Natural killer cell (primary cell): ENCODE results near the gene SYNDIG1. TPM values are rescaled to one million over a fixed set of nuclear protein-coding genes. Genes with fewer than 3 reads are reported as not detected.

Experiments
- ATAC-seq, 3 donors: fragments of 150-1000 bp in 2 of 3; fragments of 200-7000 bp in 1 of 3; cut with Tn5 transposase; 1 replicate in 1 of 3; 2 replicates in 2 of 3; pipeline ENCODE4 v1.10.0; 2021; ENCODE audit warnings: mild to moderate bottlenecking in 2 of 3, moderate library complexity in 2 of 3
- DNase-seq, 2 donors: peaks; one replicate each; pipeline versions ENCODE4 v3.0.0 to v3.0.0-alpha.2; 2013 to 2021; ENCODE audit warnings: mixed read lengths in 1 of 2
- H3K27ac ChIP-seq: one replicate; pipeline ENCODE4 v1.5.1; 2013; ENCODE audit warnings: mild to moderate bottlenecking, low read length
- H3K27me3 ChIP-seq: one replicate; pipeline ENCODE4 v1.6.1; 2013; ENCODE audit warnings: low read length; ENCODE audit not compliant: control insufficient read depth, insufficient read depth
- H3K36me3 ChIP-seq: one replicate; pipeline ENCODE4 v1.6.1; 2013; ENCODE audit warnings: low read length; ENCODE audit not compliant: control insufficient read depth, insufficient read depth
- H3K4me1 ChIP-seq: one replicate; pipeline ENCODE4 v1.6.1; 2013; ENCODE audit warnings: low read length; ENCODE audit not compliant: control insufficient read depth, insufficient read depth
- H3K4me3 ChIP-seq: one replicate; pipeline ENCODE4 v1.5.1; 2013; ENCODE audit warnings: low read length
- H3K9me3 ChIP-seq: one replicate; pipeline ENCODE4 v1.6.1; 2013; ENCODE audit warnings: low read length; ENCODE audit not compliant: control insufficient read depth, insufficient read depth
- H3K27ac Mint-ChIP-seq, 2 donors: one replicate each; pipeline ENCODE4 v1.8.0; 2022; ENCODE audit warnings: mild to moderate bottlenecking in 2 of 2, mixed read lengths in 2 of 2, moderate library complexity in 1 of 2
- H3K27me3 Mint-ChIP-seq, 2 donors: one replicate each; pipeline ENCODE4 v1.8.0; 2022; ENCODE audit warnings: low read depth in 2 of 2, mixed read lengths in 2 of 2
- H3K36me3 Mint-ChIP-seq: one replicate; pipeline ENCODE4 v1.8.0; 2022; ENCODE audit warnings: mixed read lengths
- H3K4me1 Mint-ChIP-seq, 2 donors: one replicate each; pipeline ENCODE4 v1.8.0; 2022; ENCODE audit warnings: mixed read lengths in 2 of 2
- H3K4me3 Mint-ChIP-seq: one replicate; pipeline ENCODE4 v1.8.0; 2022; ENCODE audit warnings: mild to moderate bottlenecking, moderate library complexity, mixed read lengths
- H3K9me3 Mint-ChIP-seq, 2 donors: one replicate each; pipeline ENCODE4 v1.8.0; 2022; ENCODE audit warnings: mixed read lengths in 2 of 2
- CTCF ChIP-seq: fragments of 200-600 bp; IDR thresholded peaks from one replicate; pipeline ENCODE4 v1.8.0; 2022; ENCODE audit warnings: antibody characterized with exemption
- WGBS: methylation state at CpG from one replicate; pipeline ENCODE4 v1.1.7; 2013; ENCODE audit warnings: missing lambda C conversion rate; ENCODE audit not compliant: insufficient coverage; 5-methylcytosine and 5-hydroxymethylcytosine counted together
- intact Hi-C: fragments of 100-400 bp; cut with micrococcal nuclease; formaldehyde crosslinking; loops from one replicate; pipeline ENCODE4 v1.14.2; 2022
- total RNA-seq, 4 donors: library from RNA; stranded (reverse); fragments of 120-200 nt in 1 of 4; gene quantifications; one replicate each; pipeline versions ENCODE4 v1.2.3 to v1.2.4, GENCODE V29; 2013 to 2022

The SYNDIG1 gene
- total RNA-seq, 3 donors from 2014 or later (not counting 1 experiment from before 2014, with no cell fraction given) = not detected

- H3K9me3 Mint-ChIP-seq = no peaks in the 10 kb centered on the region
- H3K4me1 Mint-ChIP-seq = no peaks in the 10 kb centered on the region
- Histone ChIP-seq H3K36me3 (no peaks in the 10 kb centered on the region), H3K4me3 (no peak overlapping the region), H3K27me3 (no peaks in the 10 kb centered on the region), H3K4me1 (no peaks in the 10 kb centered on the region), H3K9me3 (no peaks in the 10 kb centered on the region), H3K27ac (no peak overlapping the region)
- intact Hi-C loops = no loop called here
- TF ChIP-seq CTCF = no peak
- 83% methylated on average over 7 of the region's 8 CpGs for WGBS
- H3K27ac Mint-ChIP-seq = no peak overlapping the region
- ATAC-seq (no peak), DNase-seq (no peak)
- H3K4me3 Mint-ChIP-seq = no peak overlapping the region
- H3K36me3 Mint-ChIP-seq = no peaks in the 10 kb centered on the region
- H3K27me3 Mint-ChIP-seq = peaks cover 0 to 7% of the 10 kb centered on the region in 2 donors
Observed at GRCh38 chr20:24699321-24700165, 230.1 kb downstream of the SYNDIG1 start.

- TF ChIP-seq CTCF = no peak
- DNase-seq = no peak
Observed at GRCh38 chr20:24700166-24700860, 230.9 kb downstream of the SYNDIG1 start.

GRCh38 chr20:24701027-24701426 is 231.6 kb downstream of the SYNDIG1 start:
- 75% methylated on average over 3 of the region's 6 CpGs for WGBS
- no peaks in the 10 kb centered on the region for H3K4me1 Mint-ChIP-seq
- peaks cover 0 to 7% of the 10 kb centered on the region in 2 donors for H3K27me3 Mint-ChIP-seq
- TF ChIP-seq CTCF = no peak
- Histone ChIP-seq H3K9me3 (no peaks in the 10 kb centered on the region), H3K36me3 (no peaks in the 10 kb centered on the region), H3K4me3 (no peak overlapping the region), H3K4me1 (no peaks in the 10 kb centered on the region), H3K27me3 (no peaks in the 10 kb centered on the region), H3K27ac (no peak overlapping the region)
- H3K27ac Mint-ChIP-seq = no peak overlapping the region
- no peaks in the 10 kb centered on the region for H3K9me3 Mint-ChIP-seq
- no peaks in the 10 kb centered on the region for H3K36me3 Mint-ChIP-seq
- H3K4me3 Mint-ChIP-seq = no peak overlapping the region
- no peak for DNase-seq
- no peak for ATAC-seq
- intact Hi-C loops = no loop called here

More at GRCh38 chr20:24700166-24700860, 230.9 kb downstream of the SYNDIG1 start:
- H3K27ac ChIP-seq = no peak overlapping the region
- no peaks in the 10 kb centered on the region for H3K36me3 Mint-ChIP-seq
- H3K9me3 Mint-ChIP-seq = no peaks in the 10 kb centered on the region
- 67% methylated on average over 6 of the region's 6 CpGs for WGBS
- intact Hi-C loops = no loop called here
- no peak for ATAC-seq
- H3K27ac Mint-ChIP-seq = no peak overlapping the region
- no peaks in the 10 kb centered on the region for H3K9me3 ChIP-seq
- no peaks in the 10 kb centered on the region for H3K4me1 Mint-ChIP-seq
- H3K4me3 ChIP-seq = no peak overlapping the region
- no peaks in the 10 kb centered on the region for H3K36me3 ChIP-seq
- H3K4me1 ChIP-seq = no peaks in the 10 kb centered on the region
- H3K4me3 Mint-ChIP-seq = no peak overlapping the region
- H3K27me3 Mint-ChIP-seq = peaks cover 0 to 7% of the 10 kb centered on the region in 2 donors
- no peaks in the 10 kb centered on the region for H3K27me3 ChIP-seq
